Frontal cortex (tissue), 4 donors: ENCODE results near the gene ING5. TPM values are rescaled to one million over a fixed set of nuclear protein-coding genes. Genes with fewer than 3 reads are reported as not detected.
"Not testable (repeated sequence)": the region's sequence is repeated elsewhere in the genome, so short reads cannot be mapped to it uniquely, and the experiment has no call there.

Experiments used
- DNase-seq, 2 donors: peaks; one replicate each; pipeline ENCODE4 v3.0.0; 2012; ENCODE audit warnings: low spot score in 2 of 2
- FAIRE-seq: peaks from 2 replicates; lab custom pipeline; 2012; peaks lifted over from hg19 to GRCh38; lab: Jason Lieb, UNC
- total RNA-seq: library from RNA; depleted of rRNA; stranded (reverse); fragments of >200 nt; gene quantifications from one replicate; pipeline ENCODE4 v1.2.3, GENCODE V29; 2014
- donor health status: control.
- donor health status: control.
- donor health status: control.

The ING5 gene
- total RNA-seq, result 24.1 TPM

DNA sequence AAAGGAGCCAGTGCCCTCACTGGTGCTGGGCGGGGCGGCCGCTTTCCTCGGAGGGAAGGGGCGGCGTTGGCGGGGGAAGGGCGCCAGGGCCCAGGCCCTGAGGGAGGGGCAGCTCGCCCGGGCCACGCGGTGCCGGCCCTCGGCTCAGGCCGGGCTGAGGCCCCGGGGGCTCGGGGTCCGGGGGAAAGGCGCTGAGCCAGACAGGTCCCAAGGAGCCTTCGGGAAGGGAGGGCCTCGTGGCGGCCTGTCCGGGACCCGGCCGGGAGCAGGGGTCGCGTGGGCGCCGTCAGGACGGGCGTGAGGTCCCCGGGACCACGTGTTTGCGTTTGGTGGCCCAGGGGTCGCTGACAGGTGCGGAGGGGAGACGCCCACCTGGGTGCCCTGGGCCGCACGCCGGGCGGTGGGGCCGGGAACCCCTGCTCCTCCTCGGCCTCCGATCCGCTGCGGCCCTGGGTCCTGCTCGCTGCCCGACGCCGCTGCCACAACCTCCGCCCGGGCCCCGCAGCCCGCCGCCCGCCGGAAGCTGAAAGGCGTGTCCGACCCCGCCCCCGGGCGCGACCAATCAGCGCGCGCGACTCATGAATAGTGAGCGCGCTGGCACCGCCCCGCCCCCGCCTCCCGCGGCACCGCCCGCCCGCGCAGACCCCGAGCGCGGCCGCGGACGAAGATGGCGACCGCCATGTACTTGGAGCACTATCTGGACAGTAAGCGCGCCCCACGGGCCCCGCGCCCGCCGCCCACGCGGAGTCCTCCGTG is at the start of gene ING5:
ING5 (plus strand) TSS at position 641 of the 756 bp plus-strand sequence; CDS start at position 668, 27 bp downstream.
- DNase-seq (peak; percentile 91 to 96), FAIRE-seq (no peak)

DNA sequence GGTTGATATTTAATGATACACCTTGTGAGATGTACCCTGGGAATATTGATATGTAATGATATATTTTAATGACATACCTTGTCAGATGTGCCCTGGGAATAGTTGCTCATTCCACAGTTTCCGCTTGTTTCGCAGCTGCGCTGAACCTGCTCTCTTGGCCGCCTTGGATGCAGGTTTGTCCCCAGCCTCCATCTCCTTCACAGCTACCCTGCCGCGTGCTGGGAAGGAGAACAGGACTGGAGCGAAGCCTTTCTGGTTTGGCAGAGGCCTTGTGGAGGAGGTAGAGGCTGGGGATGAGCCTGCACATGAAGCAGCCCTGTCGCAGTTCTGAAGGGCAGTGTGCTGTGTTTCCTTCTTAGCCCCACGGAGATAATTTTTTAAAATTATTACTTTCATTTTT is 49.7 kb upstream of the ING5 start:
- DNase-seq (no peak), FAIRE-seq (no peak)

DNA sequence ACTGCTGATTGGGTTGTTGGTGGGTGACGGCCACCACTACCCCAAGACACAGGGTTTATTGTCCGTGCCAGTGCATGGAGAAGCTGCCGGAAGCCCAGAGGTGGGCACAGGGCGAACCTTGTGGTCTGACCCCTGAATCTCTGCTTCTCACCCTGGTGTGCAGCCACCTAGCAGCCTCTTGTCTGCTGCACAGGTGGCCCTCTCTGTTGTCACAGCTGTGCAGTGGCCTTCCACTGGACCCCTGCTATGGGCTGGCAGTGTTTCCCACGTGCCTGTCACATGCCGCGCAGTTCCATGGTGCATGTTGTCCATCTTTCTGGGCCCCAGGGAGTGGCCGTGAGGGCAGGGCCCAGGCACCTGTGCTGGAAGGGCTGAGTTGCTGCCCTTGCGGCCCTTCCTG is 49.1 kb upstream of the ING5 start:
- FAIRE-seq (no peak), DNase-seq (no peak)

DNA sequence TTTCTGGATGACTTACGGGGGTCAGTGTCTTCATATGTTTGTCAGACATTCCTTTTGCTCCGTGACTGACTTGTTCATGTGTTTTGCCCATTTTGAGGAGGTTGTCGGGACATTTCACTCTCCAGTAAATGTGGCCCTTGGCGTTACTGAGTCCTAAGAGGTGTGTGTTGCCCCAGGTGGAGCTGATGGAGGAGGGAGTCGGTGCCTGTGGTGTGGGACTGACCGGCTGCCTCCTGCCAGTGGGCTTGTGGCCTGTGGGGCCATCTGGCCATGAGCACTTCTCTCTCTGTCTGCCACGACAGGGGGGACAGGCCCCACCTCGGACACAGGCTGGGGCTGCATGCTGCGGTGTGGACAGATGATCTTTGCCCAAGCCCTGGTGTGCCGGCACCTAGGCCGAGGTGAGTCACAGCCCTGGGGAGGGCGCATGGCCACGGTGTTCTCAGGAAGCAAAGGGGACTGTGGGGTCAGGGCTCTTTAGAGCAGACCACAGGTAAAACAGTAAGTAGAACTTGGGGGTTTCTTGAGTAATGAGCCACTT is 48.6 kb upstream of the ING5 start:
- FAIRE-seq (no peak), DNase-seq (no peak)

DNA sequence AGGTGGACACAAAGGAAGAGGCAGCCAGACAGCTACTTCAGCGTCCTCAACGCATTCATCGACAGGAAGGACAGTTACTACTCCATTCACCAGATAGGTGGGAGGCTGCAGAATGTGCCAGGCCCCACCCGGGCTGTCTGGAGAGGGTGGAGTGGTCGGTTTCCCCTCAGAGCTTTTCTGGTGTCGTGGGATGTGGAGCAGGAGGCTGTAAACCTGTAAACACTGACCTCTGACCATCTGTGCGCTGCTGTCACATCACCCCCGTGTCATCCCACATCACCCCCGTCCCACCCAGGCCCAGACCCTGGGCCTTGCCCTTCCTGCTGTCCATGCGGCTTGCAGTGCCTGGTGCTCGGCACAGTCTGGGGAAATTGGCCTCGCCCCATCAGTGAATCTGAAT is 47.3 kb upstream of the ING5 start:
- DNase-seq (no peak), FAIRE-seq (no peak)

DNA sequence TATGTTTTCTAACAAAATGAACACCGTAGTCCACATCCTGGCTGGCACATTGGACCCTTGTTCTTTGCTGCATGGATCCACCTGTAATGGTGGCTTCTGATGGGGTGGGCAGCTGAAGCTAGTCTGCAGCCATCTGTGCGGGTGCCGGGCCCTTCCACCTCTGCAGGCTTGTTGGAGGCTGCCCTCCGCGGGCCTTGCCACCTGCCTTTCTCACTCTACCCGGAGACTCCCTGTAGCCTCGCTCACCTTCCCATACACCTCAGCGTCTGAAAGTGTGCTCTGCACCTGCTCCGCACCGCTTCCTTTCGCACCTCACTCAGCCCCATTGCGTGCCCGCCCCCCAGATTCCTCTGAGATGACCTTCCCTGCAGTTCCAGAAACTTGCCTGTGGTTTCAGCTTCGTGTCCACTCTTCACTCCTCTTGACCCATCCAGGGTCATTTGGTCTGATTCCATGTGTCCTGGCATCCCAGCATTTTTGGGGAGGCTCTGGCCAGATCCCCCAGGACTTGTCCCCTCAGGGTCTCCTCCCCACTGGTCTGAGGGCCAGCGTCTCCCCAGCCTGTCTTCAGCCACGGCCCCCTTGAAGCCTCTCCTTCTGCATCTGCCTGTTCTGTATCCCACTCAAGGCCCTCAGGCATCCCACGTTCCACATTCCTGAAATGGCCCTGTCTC is 46.2 kb upstream of the ING5 start:
- no peak for DNase-seq
- no peak for FAIRE-seq

DNA sequence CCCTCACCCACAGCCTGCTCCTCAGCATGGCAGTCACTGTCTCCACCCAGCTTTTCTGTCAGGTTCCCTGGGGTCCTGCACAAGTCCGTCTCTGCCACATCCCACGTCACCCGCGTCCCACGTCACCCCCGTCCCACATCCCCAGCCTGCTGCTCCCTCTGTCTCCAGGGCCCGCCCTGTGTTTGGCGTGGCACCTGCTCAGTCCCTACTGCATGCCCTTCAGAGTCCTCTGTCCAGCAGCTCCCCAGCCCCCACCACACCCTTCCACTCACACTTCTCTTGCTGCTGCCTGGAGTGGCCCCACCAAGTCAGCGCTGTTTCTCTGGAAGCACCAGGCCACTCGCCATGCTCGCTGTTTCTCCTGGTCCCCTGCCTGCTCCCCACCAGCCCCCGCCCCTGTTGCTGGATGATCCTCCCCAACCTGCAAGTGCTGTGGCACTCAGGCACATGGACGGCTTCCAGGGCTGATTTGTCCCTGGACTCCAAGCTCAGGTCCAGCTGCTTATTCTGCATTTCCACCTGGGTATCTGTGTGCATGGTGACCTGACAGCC is 45.6 kb upstream of the ING5 start:
- no peak for DNase-seq
- no peak for FAIRE-seq

DNA sequence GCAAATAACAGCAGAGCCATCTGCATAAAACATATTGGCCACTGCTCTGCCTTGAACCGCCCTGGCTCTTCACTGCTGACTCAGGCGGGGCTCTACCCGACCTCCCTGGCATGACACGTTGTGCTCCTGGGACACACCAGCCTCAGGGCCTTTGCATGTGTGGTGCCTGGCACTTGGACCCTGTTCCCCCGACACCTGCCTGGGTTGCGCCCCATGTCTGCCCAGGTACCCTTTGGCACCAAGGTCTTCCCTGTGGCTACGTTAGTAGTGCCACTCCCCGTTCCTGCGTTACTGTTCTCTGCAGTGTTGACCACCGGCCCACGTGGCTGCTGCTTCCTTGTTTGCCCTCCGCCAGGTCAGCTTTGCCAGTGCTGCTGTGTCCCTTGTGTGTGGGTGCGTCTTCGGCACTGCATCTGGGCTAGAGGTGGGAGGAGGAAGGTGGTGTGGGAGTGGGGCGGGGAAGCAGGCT is 44.0 kb upstream of the ING5 start:
- no peak for FAIRE-seq
- no peak for DNase-seq

DNA sequence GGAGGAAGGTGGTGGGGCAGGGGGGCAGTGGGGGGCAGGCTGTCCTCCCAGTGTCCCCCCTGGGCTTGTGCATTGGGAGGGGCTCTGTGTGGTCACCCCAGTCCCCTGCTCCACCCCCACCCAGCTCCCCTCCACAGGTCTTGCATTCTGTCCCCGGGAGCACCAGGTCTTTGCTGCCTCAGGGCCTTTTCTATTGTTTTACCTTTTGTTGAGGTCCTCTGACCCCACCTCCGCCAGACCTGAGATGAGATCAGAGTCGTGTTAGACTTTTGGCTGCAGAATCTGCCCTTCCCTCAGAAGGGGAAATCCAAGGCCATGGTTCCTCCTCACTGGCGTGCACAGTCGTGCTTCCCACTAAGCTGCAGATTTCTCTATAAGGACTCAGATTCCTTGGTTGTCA is 43.5 kb upstream of the ING5 start:
- DNase-seq, result no peak
- FAIRE-seq, result no peak

DNA sequence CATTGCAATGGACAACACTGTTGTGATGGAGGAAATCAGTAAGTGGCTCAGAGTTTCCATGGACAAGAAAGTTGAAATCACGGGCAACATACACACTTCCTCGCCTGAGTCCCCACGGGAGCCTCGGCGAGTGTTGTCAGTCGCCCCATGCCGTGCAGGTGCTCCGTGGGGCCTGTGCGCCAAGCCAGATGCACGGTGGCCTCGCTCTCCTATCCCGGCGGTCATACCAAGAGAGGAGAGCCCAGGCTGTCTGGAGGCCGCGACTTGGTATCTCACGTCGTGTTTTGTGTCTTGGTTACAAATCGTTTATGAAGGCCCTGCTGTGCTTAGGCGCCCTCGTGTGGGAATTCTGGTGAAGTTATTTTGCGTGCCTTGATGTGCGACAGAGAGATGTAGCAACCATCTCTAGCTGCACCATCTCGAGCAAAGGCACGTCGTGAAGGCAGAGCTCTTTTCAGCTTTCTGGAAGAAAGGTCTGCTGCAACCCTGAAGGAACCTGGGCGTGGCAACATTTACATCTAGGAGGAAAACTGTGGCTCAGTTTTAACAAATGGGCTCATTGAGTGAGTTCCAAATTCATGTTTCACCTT is 42.6 kb upstream of the ING5 start:
- DNase-seq (peak in 1 of 2 donors; percentile 68), FAIRE-seq (no peak)

DNA sequence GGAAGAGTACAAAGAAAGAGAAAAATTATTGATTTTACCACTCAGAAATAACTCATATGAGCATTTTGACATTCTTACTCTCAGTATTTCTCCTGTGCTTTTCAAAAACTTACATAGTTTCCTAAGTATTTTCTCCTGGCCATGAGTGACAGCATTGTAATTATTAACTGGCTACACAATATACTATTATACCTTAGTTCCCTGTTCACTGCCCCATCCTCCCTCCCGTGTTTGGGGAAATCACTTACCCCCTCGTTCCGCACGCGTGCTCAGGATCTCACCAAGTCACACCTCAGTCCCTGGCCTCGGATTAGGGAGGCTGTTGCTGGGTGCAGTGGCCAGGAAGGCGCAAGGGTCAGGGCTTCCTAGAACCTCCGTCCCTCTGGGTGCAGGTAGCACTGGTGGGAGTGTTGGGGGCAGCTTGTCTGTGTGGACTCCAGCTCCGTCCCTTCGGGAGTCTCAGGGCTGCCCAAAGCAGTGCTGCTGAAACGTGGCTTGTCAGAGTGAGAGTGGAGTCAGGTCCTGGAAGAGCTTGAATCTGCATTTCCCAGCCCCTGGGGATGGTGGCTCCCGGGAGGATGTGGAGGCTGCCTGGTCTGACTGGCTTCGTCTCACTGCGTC is 41.1 kb upstream of the ING5 start:
- FAIRE-seq, result no peak

DNA sequence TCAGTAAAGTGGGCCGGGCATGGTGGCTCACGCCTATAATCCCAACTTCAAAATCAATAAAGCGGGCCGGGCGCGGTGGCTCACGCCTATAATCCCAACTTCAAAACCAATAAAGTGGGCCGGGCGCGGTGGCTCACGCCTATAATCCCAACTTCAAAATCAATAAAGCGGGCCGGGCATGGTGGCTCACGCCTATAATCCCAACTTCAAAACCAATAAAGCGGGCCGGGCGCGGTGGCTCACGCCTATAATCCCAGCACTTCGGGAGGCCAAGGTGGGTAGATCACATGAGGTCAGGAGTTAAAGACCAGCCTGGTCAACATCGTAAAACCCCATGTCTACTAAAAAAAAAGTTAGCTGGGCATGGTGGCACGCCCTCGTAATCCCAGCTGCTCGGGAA is 39.1 kb upstream of the ING5 start:
- not testable (repeated sequence) for FAIRE-seq, DNase-seq

More for the DNA sequence above, 41.1 kb upstream of the ING5 start:
- DNase-seq, result no peak

DNA sequence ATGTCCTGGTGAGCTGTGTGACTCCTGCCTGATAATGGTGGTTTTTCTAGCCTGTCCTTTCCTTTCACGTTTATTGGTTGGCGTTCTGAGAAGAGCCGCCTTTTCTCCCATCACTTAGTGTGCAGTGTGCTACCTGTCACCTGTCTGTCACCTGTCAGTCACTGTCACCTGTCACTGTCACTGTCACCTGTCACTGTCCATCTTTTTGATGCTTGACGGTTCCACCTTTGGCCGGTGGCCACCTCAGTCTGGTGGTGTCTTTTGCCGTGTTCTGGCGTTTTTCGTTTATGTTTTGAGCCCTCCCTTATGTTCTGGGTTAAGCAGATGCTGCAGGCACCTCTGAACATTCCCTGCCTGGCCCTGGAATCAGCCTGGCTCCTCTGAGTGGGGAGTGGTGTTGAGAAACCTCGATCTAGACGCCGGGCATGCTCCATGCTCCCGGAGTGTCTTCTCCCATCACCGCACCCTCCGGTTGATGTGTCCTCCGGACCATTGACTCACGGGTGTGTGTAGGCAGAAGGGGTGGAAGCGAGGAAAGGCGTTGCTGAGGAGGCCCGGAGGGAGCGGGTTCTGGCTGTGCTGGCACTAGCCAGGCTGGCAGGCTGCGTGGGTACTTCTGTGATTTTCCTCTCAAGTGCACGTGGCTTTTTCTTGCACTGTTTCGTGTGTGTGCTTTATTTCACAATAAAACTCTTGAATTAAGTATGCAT is 36.0 kb upstream of the ING5 start:
- FAIRE-seq (no peak), DNase-seq (no peak)

DNA sequence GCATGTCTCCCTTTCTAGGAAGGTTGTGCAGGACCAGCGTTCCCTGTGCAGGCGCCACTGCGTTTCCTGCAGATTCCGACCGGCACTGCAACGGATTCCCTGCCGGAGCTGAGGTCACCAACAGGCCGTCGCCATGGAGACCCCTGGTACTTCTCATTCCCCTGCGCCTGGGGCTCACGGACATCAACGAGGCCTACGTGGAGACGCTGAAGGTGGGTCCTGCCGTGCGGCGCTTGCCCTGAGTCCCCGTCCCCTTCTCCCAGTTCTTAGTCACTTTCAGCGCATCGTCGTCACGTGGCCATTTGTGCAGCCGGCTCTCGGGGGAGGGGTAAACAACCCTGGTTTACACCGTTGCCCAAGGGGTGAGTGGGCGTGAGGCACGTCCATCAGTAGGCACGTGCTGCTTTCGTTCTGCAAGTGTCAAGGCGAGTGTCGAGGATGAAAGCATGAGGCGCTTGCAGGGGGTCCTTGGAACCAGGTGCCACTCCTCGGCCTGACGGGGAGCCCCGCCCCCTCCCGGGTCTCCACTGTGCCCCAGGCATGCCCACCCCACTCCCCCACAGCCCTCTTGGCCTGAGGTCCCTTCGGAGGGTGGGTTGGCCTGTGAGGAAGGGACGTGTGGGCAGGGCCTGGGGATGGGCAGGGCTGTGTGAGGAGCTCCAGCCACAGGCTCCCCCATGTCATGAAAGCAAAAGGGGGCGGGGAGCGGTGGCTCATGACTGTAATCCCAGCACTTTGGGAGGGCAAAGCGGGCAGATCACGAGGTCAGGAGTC is 35.0 kb upstream of the ING5 start:
- DNase-seq (no peak), FAIRE-seq (no peak)

DNA sequence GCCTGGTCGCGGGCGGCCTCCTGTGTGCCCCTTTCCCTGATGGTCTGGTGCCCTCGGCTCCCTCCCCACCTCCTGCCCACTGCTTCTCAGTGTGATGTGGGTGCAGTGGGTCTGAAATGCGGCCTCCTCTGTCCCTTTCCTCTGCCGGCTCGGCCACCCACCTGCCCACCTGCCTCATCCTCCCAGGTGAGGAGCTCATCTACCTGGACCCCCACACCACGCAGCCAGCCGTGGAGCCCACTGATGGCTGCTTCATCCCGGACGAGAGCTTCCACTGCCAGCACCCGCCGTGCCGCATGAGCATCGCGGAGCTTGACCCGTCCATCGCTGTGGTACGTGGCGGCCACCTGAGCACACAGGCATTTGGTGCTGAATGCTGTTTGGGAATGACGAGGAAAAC is 33.5 kb upstream of the ING5 start:
- no peak for FAIRE-seq
- DNase-seq, result no peak

DNA sequence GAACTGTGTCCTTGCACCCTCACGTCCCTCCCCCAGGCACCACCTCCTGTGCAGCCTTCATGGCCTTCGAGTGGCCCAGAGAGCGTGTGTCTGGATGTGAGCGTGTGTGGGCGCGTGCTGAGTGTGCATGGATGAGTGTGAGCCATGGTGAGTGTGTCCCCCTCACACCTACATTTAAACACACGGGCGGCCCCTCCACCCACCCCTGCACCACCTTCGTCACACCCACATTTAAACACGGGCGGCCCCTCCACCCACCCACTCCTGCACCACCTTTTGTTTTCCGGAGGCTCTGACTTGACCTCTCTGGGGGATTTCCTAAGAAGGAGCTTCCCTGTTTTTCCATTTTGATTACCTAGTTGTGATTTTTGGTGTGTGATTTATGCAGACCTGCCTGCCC is 33.0 kb upstream of the ING5 start:
- FAIRE-seq (no peak), DNase-seq (no peak)

DNA sequence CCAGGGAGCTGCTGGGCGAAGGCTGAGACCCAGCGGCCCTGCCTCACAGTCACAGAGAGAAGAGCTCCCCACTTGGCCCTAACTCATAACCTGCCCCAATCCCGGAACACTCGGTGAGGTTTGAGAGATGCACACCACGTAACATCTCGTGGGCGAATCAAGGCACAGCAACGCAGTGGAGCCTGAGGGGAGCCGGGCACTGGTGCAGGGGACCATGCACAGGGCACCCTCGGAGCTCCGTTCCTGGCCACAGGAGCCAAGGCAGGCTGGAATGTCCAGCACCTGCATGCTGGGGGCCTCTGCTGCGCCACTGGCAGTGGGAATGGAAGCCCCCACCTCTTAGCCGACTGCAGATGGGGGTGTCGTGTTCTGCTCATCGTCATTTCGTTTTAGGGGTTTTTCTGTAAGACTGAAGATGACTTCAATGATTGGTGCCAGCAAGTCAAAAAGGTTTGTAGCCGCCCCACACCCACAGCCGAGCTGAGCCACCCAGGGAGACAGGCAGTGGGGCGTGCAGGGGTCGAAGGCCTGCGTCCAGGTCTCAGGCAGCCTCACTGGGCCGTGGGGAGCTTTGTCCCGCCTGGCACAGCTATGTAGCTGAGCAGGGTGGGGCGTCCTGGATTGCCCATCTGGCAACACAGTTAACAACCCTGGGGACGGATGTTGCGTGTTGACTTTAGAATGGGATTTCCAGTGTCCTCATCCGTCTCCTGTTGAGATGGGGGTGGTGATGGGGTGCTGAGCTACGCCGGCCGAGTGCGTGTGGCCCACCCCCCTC is 31.3 kb upstream of the ING5 start:
- FAIRE-seq (no peak), DNase-seq (no peak)
